Skeletal muscle tissue (tissue), 4 donors: Measurements from ENCODE around the gene ZNRF1. TPM values are rescaled to one million over a fixed set of nuclear protein-coding genes. Genes with fewer than 3 reads are reported as not detected.

Experiments
- H3K27ac ChIP-seq: one replicate; pipeline ENCODE4 v1.7.0; 2013; ENCODE audit warnings: mild to moderate bottlenecking, low read depth, low read length, inconsistent platforms
- H3K27me3 ChIP-seq, 3 donors: one replicate each; pipeline ENCODE4 v1.7.0; 2013; ENCODE audit warnings: low read length in 3 of 3; ENCODE audit not compliant: control insufficient read depth in 3 of 3, insufficient read depth in 3 of 3
- H3K36me3 ChIP-seq, 3 donors: one replicate each; pipeline ENCODE4 v1.7.0; 2013; ENCODE audit warnings: low read length in 3 of 3; ENCODE audit not compliant: control insufficient read depth in 3 of 3, insufficient read depth in 3 of 3
- H3K4me1 ChIP-seq, 3 donors: one replicate each; pipeline ENCODE4 v1.7.0; 2013; ENCODE audit warnings: low read length in 3 of 3, mild to moderate bottlenecking in 3 of 3; ENCODE audit not compliant: control insufficient read depth in 3 of 3, insufficient read depth in 3 of 3
- H3K4me3 ChIP-seq, 3 donors: one replicate each; pipeline ENCODE4 v1.7.0; 2013; ENCODE audit warnings: low read length in 3 of 3
- H3K9ac ChIP-seq, 3 donors: one replicate each; pipeline ENCODE4 v1.7.0; 2013; ENCODE audit warnings: low read length in 3 of 3, mild to moderate bottlenecking in 3 of 3, moderate library complexity in 2 of 3, low read depth in 1 of 3
- H3K9me3 ChIP-seq, 3 donors: one replicate each; pipeline ENCODE4 v1.7.0; 2013; ENCODE audit warnings: low read length in 3 of 3; ENCODE audit not compliant: control insufficient read depth in 3 of 3
- total RNA-seq: library from RNA; depleted of rRNA; stranded (reverse); fragments of >200 nt; gene quantifications from one replicate; pipeline ENCODE4 v1.2.3, GENCODE V29; 2014
- donor health status: Osteomylitis.

The ZNRF1 gene
- total RNA-seq: 7.8 TPM

- Histone ChIP-seq H3K9me3 (no peaks in the 10 kb centered on the region), H3K36me3 (peaks cover 0 to 3% (median 0%) of the 10 kb centered on the region in 3 donors), H3K9ac (peak within 1 kb of the TSS; percentile 68 to 83 (median 77)), H3K27me3 (no peaks in the 10 kb centered on the region), H3K4me1 (peaks cover 30 to 34% (median 33%) of the 10 kb centered on the region in 3 donors), H3K4me3 (peak within 1 kb of the TSS; percentile 83 to 93 (median 92)), H3K27ac (peak within 1 kb of the TSS; percentile 77)
Measured at GRCh38 chr16:74998481-74999218, at the start of gene ZNRF1. TSS of gene ZNRF1 (plus strand) at chr16:74999024. CDS start at chr16:74999672, 648 bp downstream.

- H3K27ac ChIP-seq: no peak overlapping the region
- no peaks in the 10 kb centered on the region for H3K4me1 ChIP-seq
- H3K36me3 ChIP-seq: peaks cover 22 to 43% (median 38%) of the 10 kb centered on the region in 3 donors
- H3K4me3 ChIP-seq: no peak overlapping the region
- H3K27me3 ChIP-seq: no peaks in the 10 kb centered on the region
- H3K9me3 ChIP-seq: no peaks in the 10 kb centered on the region
- no peak overlapping the region for H3K9ac ChIP-seq
Measured at GRCh38 chr16:74949309-74949708, 49.5 kb upstream of the ZNRF1 start.

- Histone ChIP-seq H3K4me1 (no peaks in the 10 kb centered on the region), H3K9ac (no peak overlapping the region), H3K4me3 (no peak overlapping the region), H3K27me3 (no peaks in the 10 kb centered on the region), H3K36me3 (peaks cover 24 to 48% (median 45%) of the 10 kb centered on the region in 3 donors), H3K9me3 (no peaks in the 10 kb centered on the region), H3K27ac (no peak overlapping the region)
Measured at GRCh38 chr16:74950511-74950910, 48.3 kb upstream of the ZNRF1 start.

- peaks cover 28 to 52% (median 49%) of the 10 kb centered on the region in 3 donors for H3K36me3 ChIP-seq
- H3K27me3 ChIP-seq: no peaks in the 10 kb centered on the region
- H3K4me3 ChIP-seq: no peak overlapping the region
- H3K9me3 ChIP-seq: no peaks in the 10 kb centered on the region
- no peaks in the 10 kb centered on the region for H3K4me1 ChIP-seq
- H3K27ac ChIP-seq: no peak overlapping the region
- no peak overlapping the region for H3K9ac ChIP-seq
Measured at GRCh38 chr16:74951206-74951605, 47.6 kb upstream of the ZNRF1 start.

GRCh38 chr16:74951681-74952080, 47.1 kb upstream of the ZNRF1 start:
- Histone ChIP-seq H3K27me3 (no peaks in the 10 kb centered on the region), H3K27ac (no peak overlapping the region), H3K4me1 (no peaks in the 10 kb centered on the region), H3K9me3 (no peaks in the 10 kb centered on the region), H3K36me3 (peaks cover 24 to 56% (median 50%) of the 10 kb centered on the region in 3 donors), H3K9ac (no peak overlapping the region), H3K4me3 (no peak overlapping the region)

GRCh38 chr16:74954763-74955162, 44.1 kb upstream of the ZNRF1 start:
- no peaks in the 10 kb centered on the region for H3K4me1 ChIP-seq
- no peaks in the 10 kb centered on the region for H3K9me3 ChIP-seq
- H3K9ac ChIP-seq: no peak overlapping the region
- no peak overlapping the region for H3K27ac ChIP-seq
- peaks cover 18 to 42% (median 38%) of the 10 kb centered on the region in 3 donors for H3K36me3 ChIP-seq
- H3K27me3 ChIP-seq: no peaks in the 10 kb centered on the region
- H3K4me3 ChIP-seq: no peak overlapping the region

- H3K27me3 ChIP-seq: no peaks in the 10 kb centered on the region
- peaks cover under 1 to 7% (median 5%) of the 10 kb centered on the region in 3 donors for H3K36me3 ChIP-seq
- no peaks in the 10 kb centered on the region for H3K4me1 ChIP-seq
- no peak overlapping the region for H3K27ac ChIP-seq
- H3K9ac ChIP-seq: no peak overlapping the region
- no peaks in the 10 kb centered on the region for H3K9me3 ChIP-seq
- H3K4me3 ChIP-seq: no peak overlapping the region
Measured at GRCh38 chr16:74973304-74973703, 25.5 kb upstream of the ZNRF1 start.

GRCh38 chr16:74975591-74975990, 23.2 kb upstream of the ZNRF1 start:
- H3K27ac ChIP-seq: no peak overlapping the region
- no peaks in the 10 kb centered on the region for H3K27me3 ChIP-seq
- H3K9ac ChIP-seq: no peak overlapping the region
- no peak overlapping the region for H3K4me3 ChIP-seq
- H3K9me3 ChIP-seq: no peaks in the 10 kb centered on the region
- H3K4me1 ChIP-seq: no peaks in the 10 kb centered on the region
- H3K36me3 ChIP-seq: peaks cover 3 to 7% (median 5%) of the 10 kb centered on the region in 3 donors

- no peaks in the 10 kb centered on the region for H3K27me3 ChIP-seq
- peaks cover 0 to 9% (median 4%) of the 10 kb centered on the region in 3 donors for H3K4me1 ChIP-seq
- no peak overlapping the region for H3K4me3 ChIP-seq
- H3K27ac ChIP-seq: no peak overlapping the region
- H3K9me3 ChIP-seq: no peaks in the 10 kb centered on the region
- peaks cover 0 to 3% (median 0%) of the 10 kb centered on the region in 3 donors for H3K36me3 ChIP-seq
- no peak overlapping the region for H3K9ac ChIP-seq
Measured at GRCh38 chr16:74982256-74982655, 16.6 kb upstream of the ZNRF1 start.

- Histone ChIP-seq H3K9me3 (no peaks in the 10 kb centered on the region), H3K27ac (peak overlapping the region; percentile 80), H3K27me3 (no peaks in the 10 kb centered on the region), H3K9ac (peak overlapping the region; percentile 89 to 98 (median 93)), H3K4me1 (peaks cover 0 to 9% (median 4%) of the 10 kb centered on the region in 3 donors), H3K4me3 (peak overlapping the region; percentile 93 to 99 (median 98)), H3K36me3 (no peaks in the 10 kb centered on the region)
Measured at GRCh38 chr16:74984194-74984528, 14.7 kb upstream of the ZNRF1 start.
